ENCODE data around the gene BAAT.
A peak's percentile ranks its signal among the peaks of the same experiment; 100 is the strongest.

Gene BAAT

GRCh38 chr9:101315112-101315450, 69.7 kb downstream of the BAAT start:
- no peak for DNase-seq (ENCODE audit: low read depth)

- no peak for DNase-seq (ENCODE audit: low read depth)
These were observed 72.1 kb downstream of the BAAT start for GRCh38 chr9:101312661-101313060.

GRCh38 chr9:101311758-101312420, 72.9 kb downstream of the BAAT start:
- DNase-seq (ENCODE audit: low read depth) = peak; percentile 42

- no peak for DNase-seq (ENCODE audit: low read depth)
These were observed 73.6 kb downstream of the BAAT start for GRCh38 chr9:101311191-101311590.
